Stomach (tissue), 9 donors: ENCODE results near the gene RGS6. TPM values are rescaled to one million over a fixed set of nuclear protein-coding genes. Genes with fewer than 3 reads are reported as not detected.

ENCODE experiments used
- DNase-seq, 2 donors: peaks; one replicate each; pipeline versions ENCODE4 v3.0.0 to v3.0.0-alpha.2; 2013 to 2019
- H3K27ac ChIP-seq, 5 donors: fragments of 200-600 bp in 4 of 5; sonication (generic) in 4 of 5; one replicate each; pipeline ENCODE4 v1.5.1; 2013 to 2019; ENCODE audit warnings: mild to moderate bottlenecking in 1 of 5, moderate library complexity in 1 of 5
- H3K27me3 ChIP-seq, 3 donors: fragments of 200-600 bp; sonication (generic); one replicate each; pipeline ENCODE4 v1.5.1; 2017 to 2019; ENCODE audit warnings: mixed run types in 1 of 3
- H3K36me3 ChIP-seq, 4 donors: fragments of 200-600 bp; sonication (generic); 1 replicate in 3 of 4; 2 replicates in 1 of 4; pipeline ENCODE4 v1.5.1; 2016 to 2019
- H3K4me1 ChIP-seq, 4 donors: fragments of 200-600 bp; sonication (generic); one replicate each; pipeline ENCODE4 v1.5.1; 2016 to 2019
- H3K4me3 ChIP-seq, 4 donors: fragments of 200-600 bp; sonication (generic) in 3 of 4; one replicate each; pipeline ENCODE4 v1.5.1; 2016 to 2019; ENCODE audit warnings: mild to moderate bottlenecking in 1 of 4
- H3K9me3 ChIP-seq, 4 donors: fragments of 200-600 bp; sonication (generic); one replicate each; pipeline ENCODE4 v1.5.1; 2016 to 2019
- CTCF ChIP-seq, 7 experiments: fragments of 450-650 bp in 4 of 7; fragments of 200-600 bp in 3 of 7; sonication (generic) in 3 of 7; IDR thresholded peaks; one replicate each; pipeline ENCODE4 v1.5.1; 2016 to 2019; ENCODE audit warnings: antibody characterized with exemption in 7 of 7, control low read depth in 2 of 7, mild to moderate bottlenecking in 1 of 7
- EP300 ChIP-seq: sonication (generic); formaldehyde crosslinking; IDR thresholded peaks from one replicate; pipeline ENCODE4 v1.6.1; 2017; ENCODE audit warnings: antibody characterized with exemption
- POLR2A ChIP-seq, 4 donors: fragments of 450-650 bp; IDR thresholded peaks; one replicate each; pipeline ENCODE4 v1.6.1; 2016; ENCODE audit warnings: antibody characterized with exemption in 4 of 4, control low read depth in 2 of 4, mild to moderate bottlenecking in 1 of 4, moderate library complexity in 1 of 4
- POLR2AphosphoS5 ChIP-seq, 3 donors: sonication (generic); formaldehyde crosslinking; IDR thresholded peaks; one replicate each; pipeline ENCODE4 v1.6.1; 2016; ENCODE audit warnings: antibody characterized with exemption in 3 of 3
- WGBS, 5 donors: extraction: QIAGEN DNeasy Blood & Tissue Kit in 3 of 5; methylation state at CpG; one replicate each; pipeline versions ENCODE4 v1.1.5 to v1.1.7; 2013 to 2018; 5-methylcytosine and 5-hydroxymethylcytosine counted together
- intact Hi-C: fragments of 100-400 bp; cut with DNase I; formaldehyde crosslinking; loops from one replicate; pipeline ENCODE4 v1.15.1; 2023; ENCODE audit warnings: low total_unique reads
- polyA plus RNA-seq, 3 donors: library from polyadenylated mRNA; stranded (reverse); fragments of 200-250 nt; gene quantifications; one replicate each; pipeline ENCODE4 v1.2.3, GENCODE V29; 2013
- total RNA-seq, 5 donors: library from RNA; depleted of rRNA; stranded (reverse); fragments of >200 nt; gene quantifications; one replicate each; pipeline versions ENCODE4 v1.1.0 to v1.2.3, GENCODE V29; 2014 to 2016
- donor health status: healthy with polysubstance abuse.
- donor health status: Bipolar disorder and iron deficiency.
- donor health status: healthy.

Gene RGS6
- total and polyA plus RNA-seq, 8 donors = 0.25 to 18.0 (median 0.92) TPM; not detected in 1

- 74 to 89% (median 83%) methylated on average over 1 of the region's 1 CpG for WGBS, 5 donors
- TF ChIP-seq CTCF (IDR thresholded peaks at IDR 0.05) = no peak
- no peak for TF ChIP-seq POLR2AphosphoS5 (IDR thresholded peaks at IDR 0.05)
- no peak for TF ChIP-seq EP300
- TF ChIP-seq POLR2A (IDR thresholded peaks at IDR 0.05) = no peak
- Histone ChIP-seq H3K4me1 (no peaks in the 10 kb centered on the region), H3K27me3 (no peaks in the 10 kb centered on the region), H3K9me3 (peaks cover 4 to 26% (median 17%) of the 10 kb centered on the region in 4 donors), H3K27ac (no peak overlapping the region), H3K4me3 (no peak overlapping the region), H3K36me3 (no peaks in the 10 kb centered on the region)
- intact Hi-C loops = no loop called here
- no peak for DNase-seq
These were observed 41.7 kb upstream of the RGS6 start for GRCh38 chr14:71890541-71890940.

- peaks cover 4 to 24% (median 17%) of the 10 kb centered on the region in 4 donors for H3K9me3 ChIP-seq
- H3K4me1 ChIP-seq = no peaks in the 10 kb centered on the region
- no peak overlapping the region for H3K4me3 ChIP-seq
- no peak for TF ChIP-seq CTCF (IDR thresholded peaks at IDR 0.05)
- TF ChIP-seq POLR2AphosphoS5 (IDR thresholded peaks at IDR 0.05) = no peak
- TF ChIP-seq POLR2A (IDR thresholded peaks at IDR 0.05) = no peak
- TF ChIP-seq EP300 = no peak
- no peaks in the 10 kb centered on the region for H3K36me3 ChIP-seq
- no peak overlapping the region for H3K27ac ChIP-seq
- WGBS, 5 donors = 68 to 78% (median 72%) methylated on average over 5 to 6 of the region's 6 CpGs
- intact Hi-C loops = no loop called here
- H3K27me3 ChIP-seq = no peaks in the 10 kb centered on the region
- DNase-seq = no peak
These were observed 41.0 kb upstream of the RGS6 start for GRCh38 chr14:71891185-71891584.

GRCh38 chr14:71891970-71892369 is 40.3 kb upstream of the RGS6 start:
- H3K9me3 ChIP-seq = peaks cover 4 to 16% (median 13%) of the 10 kb centered on the region in 4 donors
- no peaks in the 10 kb centered on the region for H3K27me3 ChIP-seq
- no peaks in the 10 kb centered on the region for H3K4me1 ChIP-seq
- intact Hi-C loops = no loop called here
- WGBS, 5 donors = 68 to 84% (median 72%) methylated on average over 1 of the region's 1 CpG
- no peak for TF ChIP-seq POLR2AphosphoS5 (IDR thresholded peaks at IDR 0.05)
- no peak for TF ChIP-seq POLR2A (IDR thresholded peaks at IDR 0.05)
- no peak overlapping the region for H3K4me3 ChIP-seq
- no peaks in the 10 kb centered on the region for H3K36me3 ChIP-seq
- no peak overlapping the region for H3K27ac ChIP-seq
- no peak for DNase-seq

DNA sequence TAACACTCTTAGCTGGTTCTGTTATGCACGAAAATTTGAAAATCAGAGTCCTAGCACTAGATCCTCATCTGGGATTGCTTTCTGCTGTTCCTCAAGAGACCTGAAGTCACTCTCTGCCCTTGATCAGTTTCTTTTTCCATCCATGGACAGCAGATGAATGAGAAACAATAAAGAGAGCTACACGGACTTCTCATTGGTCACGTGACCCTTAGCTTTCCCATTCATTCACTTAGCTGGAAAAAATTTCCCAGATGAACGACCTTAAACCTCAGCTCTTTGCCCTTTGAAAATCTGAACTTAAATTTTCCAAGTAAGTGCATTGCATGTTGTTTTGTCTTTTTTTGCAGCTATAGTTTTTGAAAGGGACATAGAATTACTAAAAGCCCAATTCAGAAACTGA is 27.2 kb upstream of the RGS6 start:
- no peaks in the 10 kb centered on the region for H3K36me3 ChIP-seq
- peaks cover 0 to 21% (median 0%) of the 10 kb centered on the region in 3 donors for H3K27me3 ChIP-seq
- TF ChIP-seq EP300 (no peak), POLR2A (IDR thresholded peaks at IDR 0.05) (no peak), POLR2AphosphoS5 (IDR thresholded peaks at IDR 0.05) (no peak), CTCF (IDR thresholded peaks at IDR 0.05) (no peak)
- no peak overlapping the region for H3K4me3 ChIP-seq
- H3K27ac ChIP-seq = no peak overlapping the region
- no peaks in the 10 kb centered on the region for H3K4me1 ChIP-seq
- WGBS, 5 donors = 52 to 61% (median 61%) methylated on average over 4 of the region's 4 CpGs
- DNase-seq = no peak
- intact Hi-C loops = no loop called here
- peaks cover 0 to 11% (median 3%) of the 10 kb centered on the region in 4 donors for H3K9me3 ChIP-seq

DNA sequence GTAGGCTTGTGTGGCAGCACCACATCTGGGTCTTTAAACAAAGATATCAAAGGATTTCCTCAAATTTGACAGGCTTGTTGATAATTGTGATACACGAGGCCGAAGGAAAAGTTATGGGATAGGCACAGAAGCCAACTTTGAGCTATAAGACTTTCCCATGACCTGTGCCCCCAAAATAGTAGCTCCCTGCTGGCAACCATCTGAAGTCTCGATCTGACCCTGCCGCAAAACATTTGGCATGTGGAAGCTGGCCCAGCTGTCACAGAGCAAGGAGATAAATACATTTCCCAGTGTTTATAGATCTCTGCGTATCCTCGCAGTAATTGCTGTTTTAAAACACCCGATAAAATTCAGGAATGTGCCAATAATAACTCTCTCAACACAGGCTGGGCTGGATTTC is 26.4 kb upstream of the RGS6 start:
- TF ChIP-seq CTCF (IDR thresholded peaks at IDR 0.05) (no peak), POLR2AphosphoS5 (IDR thresholded peaks at IDR 0.05) (no peak)

More for the DNA sequence above, 26.4 kb upstream of the RGS6 start:
- H3K4me3 ChIP-seq = no peak overlapping the region
- no peaks in the 10 kb centered on the region for H3K36me3 ChIP-seq
- no peak overlapping the region for H3K27ac ChIP-seq
- intact Hi-C loops = no loop called here
- peaks cover 0 to 3% (median 0%) of the 10 kb centered on the region in 4 donors for H3K9me3 ChIP-seq
- DNase-seq = peak in 1 of 2 donors; percentile 17
- peaks cover 0 to 21% (median 0%) of the 10 kb centered on the region in 3 donors for H3K27me3 ChIP-seq
- 27 to 46% (median 41%) methylated on average over 7 of the region's 7 CpGs for WGBS, 5 donors
- no peaks in the 10 kb centered on the region for H3K4me1 ChIP-seq
